Large intestine (tissue), 3 donors: ENCODE results near the gene GNA14. TPM values are rescaled to one million over a fixed set of nuclear protein-coding genes. Genes with fewer than 3 reads are reported as not detected.

Experiments
- DNase-seq, 2 donors: peaks; one replicate each; pipeline versions ENCODE4 v3.0.0 to v3.0.0-alpha.2; 2013
- H3K27ac ChIP-seq: one replicate; pipeline ENCODE4 v1.5.1; 2013; ENCODE audit warnings: low read length
- H3K27me3 ChIP-seq: 2 replicates; pipeline ENCODE4 v1.6.1; 2013; ENCODE audit warnings: low read length; ENCODE audit not compliant: control insufficient read depth, insufficient read depth
- H3K36me3 ChIP-seq: 2 replicates; pipeline ENCODE4 v1.6.1; 2013; ENCODE audit warnings: low read length; ENCODE audit not compliant: control insufficient read depth, insufficient read depth
- H3K4me1 ChIP-seq: one replicate; pipeline ENCODE4 v1.6.1; 2013; ENCODE audit warnings: low read length; ENCODE audit not compliant: control insufficient read depth, insufficient read depth
- H3K4me3 ChIP-seq: one replicate; pipeline ENCODE4 v1.5.1; 2013; ENCODE audit warnings: low read length
- H3K9me3 ChIP-seq: one replicate; pipeline ENCODE4 v1.6.1; 2013; ENCODE audit warnings: mild to moderate bottlenecking, low read depth, low read length, moderate library complexity; ENCODE audit not compliant: control insufficient read depth
- WGBS: methylation state at CpG from one replicate; pipeline ENCODE4 v1.1.5; 2013; ENCODE audit warnings: low lambda C conversion rate; ENCODE audit not compliant: insufficient coverage; 5-methylcytosine and 5-hydroxymethylcytosine counted together
- polyA plus RNA-seq: library from polyadenylated mRNA; unstranded; fragments of 120-200 nt; gene quantifications from one replicate; pipeline ENCODE4 v1.2.1, GENCODE V29; 2013

The GNA14 gene
- polyA plus RNA-seq, 1 donor: 2.7 TPM

- H3K9me3 ChIP-seq: no peaks in the 10 kb centered on the region
- no CpG with 5 or more reads among the region's 4 CpGs for WGBS
- no peak for DNase-seq
- H3K4me3 ChIP-seq: no peak overlapping the region
- no peaks in the 10 kb centered on the region for H3K36me3 ChIP-seq
- no peak overlapping the region for H3K27ac ChIP-seq
- no peaks in the 10 kb centered on the region for H3K27me3 ChIP-seq
- H3K4me1 ChIP-seq: no peaks in the 10 kb centered on the region
These were observed 29.3 kb upstream of the GNA14 start for GRCh38 chr9:77677397-77677796.

- peak in 1 of 2 donors; percentile 20 for DNase-seq
- WGBS: 100% methylated on average over 1 of the region's 10 CpGs
- Histone ChIP-seq H3K27me3 (no peaks in the 10 kb centered on the region), H3K27ac (no peak overlapping the region), H3K4me1 (no peaks in the 10 kb centered on the region), H3K36me3 (no peaks in the 10 kb centered on the region), H3K4me3 (no peak overlapping the region), H3K9me3 (no peaks in the 10 kb centered on the region)
These were observed 26.0 kb upstream of the GNA14 start for GRCh38 chr9:77673941-77674791.

- no peak for DNase-seq
These were observed 24.1 kb upstream of the GNA14 start for GRCh38 chr9:77672183-77672582.

GRCh38 chr9:77667151-77667550 is 19.0 kb upstream of the GNA14 start:
- no peak for DNase-seq
- no peaks in the 10 kb centered on the region for H3K9me3 ChIP-seq
- no peak overlapping the region for H3K4me3 ChIP-seq
- no peak overlapping the region for H3K27ac ChIP-seq
- 71% methylated on average over 1 of the region's 1 CpG for WGBS
- no peaks in the 10 kb centered on the region for H3K4me1 ChIP-seq
- H3K27me3 ChIP-seq: no peaks in the 10 kb centered on the region
- H3K36me3 ChIP-seq: no peaks in the 10 kb centered on the region

More at GRCh38 chr9:77672183-77672582, 24.1 kb upstream of the GNA14 start:
- WGBS: 83% methylated on average over 3 of the region's 4 CpGs
- Histone ChIP-seq H3K4me3 (no peak overlapping the region), H3K9me3 (no peaks in the 10 kb centered on the region), H3K27ac (no peak overlapping the region), H3K4me1 (no peaks in the 10 kb centered on the region), H3K36me3 (no peaks in the 10 kb centered on the region), H3K27me3 (no peaks in the 10 kb centered on the region)

GRCh38 chr9:77663754-77664153 is 15.6 kb upstream of the GNA14 start:
- Histone ChIP-seq H3K9me3 (no peaks in the 10 kb centered on the region), H3K27ac (no peak overlapping the region), H3K4me1 (no peaks in the 10 kb centered on the region), H3K36me3 (no peaks in the 10 kb centered on the region), H3K27me3 (no peaks in the 10 kb centered on the region), H3K4me3 (no peak overlapping the region)
- peak in 1 of 2 donors; percentile 22 for DNase-seq
- WGBS: 40% methylated on average over 1 of the region's 5 CpGs

- WGBS: 94% methylated on average over 2 of the region's 7 CpGs
- no peaks in the 10 kb centered on the region for H3K9me3 ChIP-seq
- H3K36me3 ChIP-seq: no peaks in the 10 kb centered on the region
- no peaks in the 10 kb centered on the region for H3K4me1 ChIP-seq
- no peaks in the 10 kb centered on the region for H3K27me3 ChIP-seq
- DNase-seq: no peak
- H3K4me3 ChIP-seq: no peak overlapping the region
- no peak overlapping the region for H3K27ac ChIP-seq
These were observed 13.5 kb upstream of the GNA14 start for GRCh38 chr9:77661566-77662085.

- Histone ChIP-seq H3K27ac (no peak overlapping the region), H3K27me3 (no peaks in the 10 kb centered on the region), H3K36me3 (no peaks in the 10 kb centered on the region), H3K4me1 (no peaks in the 10 kb centered on the region), H3K9me3 (no peaks in the 10 kb centered on the region), H3K4me3 (no peak overlapping the region)
- WGBS: no CpG with 5 or more reads among the region's 5 CpGs
- no peak for DNase-seq
These were observed 11.8 kb upstream of the GNA14 start for GRCh38 chr9:77659926-77660325.

GRCh38 chr9:77651203-77651602 is 3.1 kb upstream of the GNA14 start:
- DNase-seq: no peak
- H3K4me3 ChIP-seq: no peak overlapping the region
- H3K9me3 ChIP-seq: peaks cover 8% of the 10 kb centered on the region
- H3K36me3 ChIP-seq: no peaks in the 10 kb centered on the region
- H3K4me1 ChIP-seq: peaks cover 7% of the 10 kb centered on the region
- no peak overlapping the region for H3K27ac ChIP-seq
- peaks cover 24% of the 10 kb centered on the region for H3K27me3 ChIP-seq
- WGBS: 100% methylated on average over 1 of the region's 3 CpGs

- DNase-seq: peak in 1 of 2 donors; percentile 32
- peaks cover 8% of the 10 kb centered on the region for H3K9me3 ChIP-seq
- H3K36me3 ChIP-seq: no peaks in the 10 kb centered on the region
- H3K27me3 ChIP-seq: peaks cover 28% of the 10 kb centered on the region
- H3K27ac ChIP-seq: no peak overlapping the region
- peaks cover 7% of the 10 kb centered on the region for H3K4me1 ChIP-seq
- H3K4me3 ChIP-seq: peak overlapping the region; percentile 51
- WGBS: 100% methylated on average over 1 of the region's 10 CpGs
These were observed 1.1 kb upstream of the GNA14 start for GRCh38 chr9:77649109-77649812.
